Measurements from ENCODE around the gene SORCS2.

DNA sequence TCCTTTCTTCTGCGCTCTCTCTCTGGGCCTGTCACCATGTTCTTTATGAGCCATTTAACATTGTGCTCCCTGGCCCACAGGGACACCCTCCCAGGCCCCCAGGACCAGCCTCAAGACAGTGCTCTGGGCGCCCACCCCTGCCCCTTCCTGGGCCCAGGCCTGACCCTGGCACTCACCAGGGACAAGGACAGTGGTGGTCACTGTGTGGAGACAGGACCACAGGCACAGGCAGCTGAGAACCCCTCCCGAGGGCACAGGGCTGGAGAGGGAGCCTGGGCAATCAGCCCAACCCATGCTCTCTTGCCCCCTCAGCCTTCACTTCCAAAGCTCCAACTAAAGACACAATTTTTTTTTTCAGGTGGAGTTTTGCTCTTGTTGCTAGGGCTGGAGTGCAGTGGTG lies 460.6 kb downstream of the SORCS2 start:
- TF ChIP-seq RAD21 (IDR thresholded peaks at IDR 0.05; ENCODE audit: low read depth): no peak
- TF ChIP-seq EGR1 (IDR thresholded peaks at IDR 0.05): no peak
- no peak for TF ChIP-seq TEAD4 (IDR thresholded peaks at IDR 0.05)
- TF ChIP-seq, protein P1, sequence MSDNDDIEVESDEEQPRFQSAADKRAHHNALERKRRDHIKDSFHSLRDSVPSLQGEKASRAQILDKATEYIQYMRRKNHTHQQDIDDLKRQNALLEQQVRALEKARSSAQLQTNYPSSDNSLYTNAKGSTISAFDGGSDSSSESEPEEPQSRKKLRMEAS (IDR thresholded peaks at IDR 0.05): no peak
- no peak for TF ChIP-seq TAF1 (IDR thresholded peaks at IDR 0.05; ENCODE audit: low read depth)
- TF ChIP-seq NFIC (IDR thresholded peaks at IDR 0.05): no peak

Measured in Ishikawa (cell line).